ENCODE measurements around the gene PLCL1.

Gene PLCL1

DNA sequence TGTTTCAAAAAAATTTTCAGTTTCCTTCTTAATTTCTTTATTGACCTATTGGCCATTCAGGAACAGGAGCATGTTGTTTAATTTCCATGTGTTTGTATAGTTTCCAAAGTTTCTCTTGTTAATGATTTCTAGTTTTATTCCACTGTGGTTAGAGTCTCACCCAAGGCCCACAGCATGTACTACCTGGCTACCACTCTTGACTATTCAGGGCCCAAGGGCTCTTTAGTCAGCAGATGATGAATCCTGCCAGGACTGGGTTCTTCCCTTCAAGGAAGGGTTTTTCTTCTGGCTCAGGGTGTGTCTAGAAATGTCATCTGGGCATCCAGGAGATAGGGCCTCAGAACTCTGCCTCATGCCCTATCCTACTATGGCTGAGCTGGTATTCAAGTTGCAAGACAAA lies 161.4 kb downstream of the PLCL1 start:
- no peak for DNase-seq

DNA sequence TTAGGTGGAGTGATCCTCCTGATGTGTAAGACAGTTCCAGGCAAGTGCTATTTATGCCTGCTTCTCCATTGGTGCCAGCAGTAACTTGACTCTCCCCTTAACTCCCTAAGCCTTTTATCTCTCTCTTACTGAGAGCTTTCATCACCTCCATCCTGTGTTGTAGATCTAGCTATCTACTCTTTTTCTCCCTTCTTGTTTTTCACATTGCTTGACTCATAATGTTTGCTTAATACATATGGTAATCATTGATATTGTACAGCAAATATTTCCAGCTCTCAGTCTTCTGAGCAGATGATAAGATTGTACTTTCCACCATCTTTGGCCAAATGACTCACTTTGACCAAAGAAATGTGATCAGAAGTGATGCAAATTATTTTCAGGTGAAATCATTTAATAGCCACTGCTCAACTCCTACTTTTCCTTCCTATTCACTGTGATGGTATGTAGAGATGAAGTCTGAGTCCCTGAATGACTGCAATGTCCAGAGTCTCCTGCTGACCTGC lies 165.0 kb downstream of the PLCL1 start:
- no peak for DNase-seq

DNA sequence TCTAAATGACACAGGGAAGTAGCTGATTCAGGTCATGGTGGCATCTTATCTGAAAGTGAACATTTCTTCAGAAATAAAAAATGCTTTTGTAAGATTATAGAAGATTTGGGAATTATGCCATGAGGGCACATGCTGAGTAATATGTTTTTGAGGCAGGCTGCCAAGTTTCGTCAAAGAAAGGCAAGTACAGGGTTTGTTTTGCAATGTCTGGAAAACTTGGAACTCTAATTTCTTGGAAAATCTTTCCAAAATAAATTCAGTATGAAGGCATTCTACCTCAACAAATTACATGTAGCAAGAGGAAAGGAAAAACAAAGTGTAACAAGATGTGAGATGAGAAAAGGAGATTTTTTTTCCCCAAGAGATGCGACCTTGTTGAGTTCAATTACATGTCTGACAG lies 167.7 kb downstream of the PLCL1 start:
- DNase-seq: no peak

DNA sequence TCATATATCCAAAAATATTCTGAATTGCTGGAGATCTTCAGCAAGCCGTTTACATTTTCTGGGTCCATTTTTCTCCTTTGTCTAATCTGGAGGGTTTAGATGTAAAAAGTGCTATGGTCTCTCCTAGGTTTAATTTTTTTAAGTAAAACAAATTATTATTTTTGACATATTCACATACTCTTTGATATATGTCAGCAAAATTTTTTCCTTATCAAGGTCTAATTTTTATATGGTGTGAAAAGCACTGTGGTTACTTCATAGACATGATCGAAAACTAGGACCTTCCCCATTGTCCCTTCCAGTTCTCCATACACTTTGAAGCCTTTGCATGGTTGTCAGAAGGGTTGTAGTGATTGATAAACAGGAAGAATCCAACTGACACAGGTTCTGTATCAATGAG lies 168.2 kb downstream of the PLCL1 start:
- no peak for DNase-seq

DNA sequence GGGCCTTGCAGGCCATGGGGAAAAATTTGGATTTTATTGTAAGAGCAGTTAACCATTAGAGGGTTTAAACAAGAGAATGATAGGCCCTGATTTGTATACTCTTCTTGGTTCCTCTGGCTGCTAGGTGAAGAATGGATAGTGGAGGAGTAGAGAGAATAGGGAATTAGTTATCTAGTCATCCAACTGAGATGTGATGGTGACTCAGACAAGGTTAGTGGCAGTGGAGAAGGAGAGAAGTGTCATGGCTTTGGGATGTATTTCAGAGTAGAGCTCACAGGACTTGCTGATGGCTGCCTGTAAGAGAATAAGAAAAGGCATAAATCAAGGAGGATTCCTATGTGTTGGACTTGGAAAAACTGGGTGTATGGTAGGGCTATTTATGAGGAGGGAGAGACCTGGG lies 169.4 kb downstream of the PLCL1 start:
- DNase-seq: no peak

DNA sequence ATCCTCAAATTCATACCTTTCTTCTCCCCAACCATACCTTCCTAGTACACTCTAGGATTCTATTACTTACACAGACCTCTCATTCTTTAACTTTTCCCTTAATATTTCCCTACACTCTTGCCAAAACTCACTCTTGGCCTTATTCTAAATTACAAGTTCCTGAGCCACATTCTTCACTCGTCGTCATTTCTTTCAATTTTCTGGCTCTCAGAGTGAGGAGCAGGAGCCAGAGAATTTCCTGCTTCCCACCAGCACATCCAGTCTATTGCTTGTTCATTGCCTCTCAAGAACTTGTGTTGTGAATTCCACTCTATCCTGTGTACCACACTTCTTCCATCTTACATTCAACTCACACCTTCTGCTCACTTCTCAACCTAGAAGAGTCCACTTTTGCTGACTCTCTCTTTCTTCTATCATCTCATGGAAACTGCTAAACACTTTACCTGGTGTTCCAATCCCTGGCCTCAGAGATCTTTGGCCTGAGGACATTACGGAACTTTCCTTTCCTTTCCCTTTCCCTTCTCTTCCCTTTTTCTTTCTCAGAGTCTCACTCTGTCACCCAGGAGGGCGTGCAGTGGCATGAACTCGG lies 171.6 kb downstream of the PLCL1 start:
- no peak for DNase-seq

DNA sequence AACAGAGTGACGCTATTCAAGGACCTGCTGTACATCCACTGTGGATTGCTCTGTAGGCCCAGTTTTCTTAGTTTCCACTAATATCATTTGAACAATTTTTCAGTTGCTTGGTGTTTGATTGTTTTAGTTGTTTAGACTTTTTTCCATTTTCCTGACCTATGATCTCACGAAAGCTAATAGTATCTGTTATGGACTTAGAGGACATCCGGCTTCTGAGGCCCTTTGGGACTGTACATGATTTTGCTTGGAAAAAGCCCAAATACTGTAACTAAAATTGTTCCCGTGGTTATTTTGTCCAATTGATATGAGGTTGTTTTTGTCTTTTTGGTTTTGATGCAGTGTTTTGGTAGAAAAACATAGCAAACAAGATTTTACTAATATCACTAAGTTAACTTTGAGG lies 174.6 kb downstream of the PLCL1 start:
- no peak for DNase-seq

DNA sequence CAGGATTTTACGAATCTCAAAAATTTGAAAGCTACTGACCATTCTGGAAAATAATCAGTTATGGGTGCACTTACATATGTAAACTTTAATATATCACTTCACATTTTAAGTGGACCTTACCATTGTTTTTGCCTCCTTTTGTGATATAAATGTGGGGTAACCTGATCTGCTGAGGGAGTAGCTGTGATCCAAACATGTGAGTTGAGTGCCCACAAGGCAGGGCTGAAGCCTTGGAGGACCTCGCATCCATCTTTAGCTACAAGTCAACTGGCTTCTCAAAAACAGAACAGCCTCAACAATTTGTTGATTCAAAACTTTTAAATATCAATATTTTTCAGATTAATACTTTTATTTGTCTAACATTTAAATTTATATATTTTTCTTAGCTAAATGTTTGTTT lies 178.2 kb downstream of the PLCL1 start:
- DNase-seq: no peak

DNA sequence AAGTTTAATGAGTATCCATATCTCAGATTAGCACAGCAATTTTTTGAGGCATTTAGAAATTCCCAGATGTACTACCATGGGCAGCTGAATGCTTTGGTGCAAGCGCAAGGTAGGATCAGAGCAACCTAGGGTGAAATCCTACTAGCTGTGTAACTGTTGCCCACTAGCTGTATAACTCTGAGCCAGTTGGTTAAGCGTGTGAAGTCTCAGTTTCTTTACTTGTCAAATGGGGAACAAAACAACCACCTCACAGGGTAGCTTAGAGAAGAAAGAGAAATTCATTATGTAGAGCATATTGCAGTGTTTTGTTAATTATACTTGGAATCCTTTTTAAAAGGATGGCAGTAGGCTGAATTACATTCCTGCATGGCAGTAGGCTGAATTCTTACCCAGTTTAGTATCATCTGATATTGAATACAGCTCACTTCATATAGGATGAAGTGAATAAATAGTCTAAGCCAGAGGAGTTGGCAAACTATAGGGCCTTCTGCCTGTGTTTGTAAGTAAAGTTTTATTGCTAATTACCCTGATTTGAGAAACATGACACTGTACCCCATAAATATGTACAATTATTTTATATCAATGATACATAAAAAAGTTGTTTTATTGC lies 180.7 kb downstream of the PLCL1 start:
- no peak for DNase-seq

DNA sequence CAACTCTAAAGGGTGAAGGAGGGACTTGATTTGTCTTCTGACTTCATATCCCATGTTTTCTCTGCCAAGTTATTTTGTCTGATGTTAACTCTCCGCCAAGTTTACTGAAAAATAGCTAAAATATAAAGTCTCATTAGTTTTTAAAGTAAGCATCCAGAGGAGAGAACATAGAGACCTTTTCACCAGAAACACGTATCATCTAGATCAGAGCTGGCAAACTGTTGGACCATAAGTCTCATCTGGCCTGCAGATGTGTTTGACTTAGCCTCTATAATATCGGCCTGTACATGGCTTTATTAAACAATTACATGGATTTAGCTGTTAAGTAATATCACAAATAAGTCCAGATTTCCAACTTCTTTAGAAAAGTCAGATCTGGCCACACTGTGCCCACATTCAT lies 182.6 kb downstream of the PLCL1 start:
- no peak for DNase-seq

DNA sequence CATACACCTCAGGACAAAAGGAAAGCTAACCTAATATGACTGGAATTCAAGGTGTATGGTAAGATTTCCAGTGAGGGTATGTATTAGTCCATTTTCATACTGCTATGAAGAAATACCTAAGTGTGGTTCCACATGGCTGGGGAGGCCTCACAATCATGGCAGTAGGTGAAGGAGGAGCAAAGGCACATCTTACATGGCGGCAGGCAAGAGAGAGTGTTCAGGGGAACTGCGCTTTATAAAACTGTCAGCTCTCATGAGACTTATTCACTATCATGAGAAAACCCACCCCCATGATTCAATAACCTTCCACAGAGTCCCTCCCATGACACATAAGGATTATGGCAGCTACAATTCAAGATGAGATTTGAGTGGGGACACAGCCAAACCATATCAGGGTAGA lies 186.0 kb downstream of the PLCL1 start:
- no peak for DNase-seq

DNA sequence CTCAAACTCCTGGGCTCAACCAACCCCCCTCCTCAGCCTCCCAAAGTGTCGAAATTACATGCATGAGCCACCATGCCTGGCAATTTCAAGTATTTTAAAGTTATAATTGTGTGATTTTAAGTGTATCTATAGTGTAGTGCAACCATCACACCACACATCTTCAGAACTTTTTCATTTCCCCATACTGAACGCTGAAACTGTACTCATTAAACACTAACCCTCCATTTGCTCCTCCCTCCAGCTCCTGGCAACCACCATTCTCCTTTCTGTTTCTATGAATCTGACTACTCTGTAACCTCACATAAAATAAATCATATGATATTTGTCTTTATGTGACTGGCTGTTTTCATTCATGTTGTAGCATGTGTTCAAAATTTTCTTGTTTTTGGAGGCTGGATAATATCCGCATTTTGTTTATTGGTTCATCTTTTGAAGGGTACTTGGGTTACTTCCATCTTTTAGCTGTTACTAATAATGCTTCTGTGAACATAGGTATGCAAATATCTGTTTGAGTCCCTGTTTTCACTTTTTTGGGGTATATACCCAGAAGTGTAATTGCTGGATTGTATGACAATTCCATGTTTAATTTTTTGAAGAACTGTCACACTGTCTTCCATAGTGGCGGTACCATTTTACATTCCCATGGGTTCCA lies 188.2 kb downstream of the PLCL1 start:
- no peak for DNase-seq

DNA sequence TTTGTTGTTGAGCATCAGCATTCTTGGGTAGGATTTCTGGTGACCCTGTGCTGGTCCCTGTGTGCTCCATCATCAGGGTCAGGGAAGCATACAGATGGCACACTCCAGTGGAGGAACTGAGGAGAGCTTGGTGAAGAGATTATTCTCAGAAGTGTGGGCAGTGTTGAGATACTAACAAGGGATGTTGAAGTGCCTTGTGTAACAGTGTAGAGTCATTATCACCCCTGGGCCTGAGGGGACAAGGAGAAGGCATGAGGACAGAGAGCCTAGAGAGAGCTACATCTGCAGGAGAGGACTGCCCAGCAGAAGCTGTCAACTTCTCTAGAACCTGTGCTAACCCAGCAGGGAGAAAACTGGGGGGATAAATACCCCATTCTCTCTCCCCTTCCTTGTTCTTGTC lies 189.0 kb downstream of the PLCL1 start:
- DNase-seq: no peak

DNA sequence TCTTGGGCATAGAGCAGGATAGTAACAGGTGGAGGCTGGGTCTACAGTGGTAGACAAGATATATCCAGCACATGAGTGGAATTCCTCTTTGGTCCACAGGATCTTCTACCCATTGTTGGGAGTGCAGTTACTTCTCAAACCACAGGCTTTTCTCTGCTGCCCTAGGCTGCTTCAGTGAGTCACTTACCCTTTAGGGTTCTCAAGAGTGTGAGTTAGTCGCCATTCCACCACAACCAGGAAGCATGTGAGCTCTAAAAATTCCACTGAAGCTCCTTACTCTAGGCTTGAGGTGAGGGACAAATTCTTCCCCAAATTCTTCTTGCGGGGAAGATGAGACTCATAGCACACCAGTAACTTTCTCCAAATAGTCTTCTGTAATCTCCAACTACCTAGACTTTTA lies 189.4 kb downstream of the PLCL1 start:
- no peak for DNase-seq

DNA sequence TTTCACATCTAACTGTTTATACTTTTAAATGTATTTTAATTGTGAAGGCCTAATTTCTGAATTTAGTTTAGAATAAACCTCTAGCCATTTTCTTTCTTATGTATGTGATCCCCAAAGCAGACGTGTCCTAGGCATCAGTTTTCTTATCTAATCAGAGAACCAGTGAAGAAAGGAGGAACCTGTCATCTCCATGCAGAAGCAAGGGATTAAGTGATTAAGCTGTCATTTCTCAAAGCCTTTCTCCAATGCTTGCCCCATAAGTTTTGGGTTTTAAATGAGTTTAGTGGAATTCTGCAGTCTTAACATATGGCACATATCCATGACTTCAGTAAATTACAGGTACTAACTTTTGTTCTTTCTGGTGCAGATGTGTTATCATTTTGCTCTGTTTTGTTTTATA lies 190.4 kb downstream of the PLCL1 start:
- no peak for DNase-seq

DNA sequence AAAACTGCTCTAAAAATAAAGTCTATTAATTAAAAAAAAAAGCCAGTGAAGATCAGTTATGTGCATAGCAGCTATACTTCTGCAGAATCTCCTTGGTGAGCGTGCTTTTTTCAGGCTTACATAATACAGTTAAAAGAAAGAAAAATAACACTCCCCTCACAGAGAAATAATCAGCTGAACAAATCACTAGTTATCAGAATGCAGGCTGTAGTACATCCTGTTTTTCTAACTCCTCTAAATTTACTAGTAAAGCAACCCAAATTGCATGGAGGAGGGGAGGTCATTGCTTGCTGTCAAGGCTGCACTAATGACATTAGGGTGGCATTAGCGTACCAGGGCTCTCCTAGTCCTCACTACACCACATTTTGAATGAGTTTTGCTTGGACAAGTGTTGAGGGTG lies 192.2 kb downstream of the PLCL1 start:
- no peak for DNase-seq

DNA sequence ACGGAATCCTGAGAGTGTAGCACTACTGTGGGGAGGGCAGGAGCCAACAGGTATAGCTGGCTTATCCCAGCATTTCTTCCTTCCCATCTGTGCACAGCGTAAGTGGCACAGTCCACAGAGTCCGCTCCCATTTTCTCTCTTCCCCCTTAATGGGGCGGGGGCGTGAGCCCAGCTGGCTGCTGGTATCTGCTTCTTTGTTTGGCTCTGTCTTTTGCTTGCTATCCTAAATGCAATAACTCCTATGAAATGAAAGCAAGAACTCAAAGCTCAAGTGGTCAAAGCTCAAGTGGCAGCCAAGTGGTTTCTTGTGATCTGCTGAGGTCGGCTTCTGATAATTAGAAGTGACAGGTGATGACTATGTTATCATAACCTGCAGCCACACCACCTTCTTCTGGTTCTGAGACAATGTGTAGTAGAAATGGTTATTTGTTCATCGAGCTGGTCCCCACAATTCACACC lies 192.7 kb downstream of the PLCL1 start:
- DNase-seq: no peak

DNA sequence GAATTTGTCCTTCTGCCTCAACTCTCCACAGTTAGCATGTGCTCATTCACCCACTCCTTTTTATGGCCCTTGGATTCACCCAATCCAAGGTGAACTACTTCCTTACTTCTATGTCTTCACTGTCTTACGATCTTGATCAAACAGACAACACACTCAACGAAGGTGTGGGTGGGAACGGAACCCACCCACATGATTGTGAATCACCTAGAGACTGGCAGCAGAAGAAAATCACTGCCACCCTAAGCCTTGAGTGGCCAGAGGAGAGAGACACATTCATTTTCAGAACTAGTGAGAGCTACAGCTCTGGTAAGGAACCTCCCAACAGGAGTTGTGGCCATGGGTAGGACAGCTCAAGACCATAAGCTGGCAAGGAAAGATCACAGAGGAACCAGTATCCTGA lies 194.3 kb downstream of the PLCL1 start:
- DNase-seq: no peak

DNA sequence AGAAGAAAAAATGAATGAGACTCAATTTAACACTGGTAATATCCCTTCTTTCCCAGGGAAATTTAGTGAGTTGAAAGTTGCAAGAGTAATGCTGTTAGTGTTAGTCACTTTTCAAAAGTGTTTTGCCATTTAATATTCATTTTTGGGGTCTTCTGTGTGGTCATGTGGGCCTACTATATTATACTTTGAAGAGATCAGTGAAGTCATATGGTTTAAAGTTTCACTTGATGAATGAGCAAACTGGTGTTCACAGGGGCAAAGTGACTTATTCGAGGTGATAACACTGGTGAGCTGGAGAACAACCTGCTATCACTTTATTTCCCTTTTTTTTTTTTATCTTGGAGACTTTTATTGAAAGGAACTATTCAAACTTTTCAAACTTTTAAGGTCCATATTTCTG lies 196.0 kb downstream of the PLCL1 start:
- no peak for DNase-seq

DNA sequence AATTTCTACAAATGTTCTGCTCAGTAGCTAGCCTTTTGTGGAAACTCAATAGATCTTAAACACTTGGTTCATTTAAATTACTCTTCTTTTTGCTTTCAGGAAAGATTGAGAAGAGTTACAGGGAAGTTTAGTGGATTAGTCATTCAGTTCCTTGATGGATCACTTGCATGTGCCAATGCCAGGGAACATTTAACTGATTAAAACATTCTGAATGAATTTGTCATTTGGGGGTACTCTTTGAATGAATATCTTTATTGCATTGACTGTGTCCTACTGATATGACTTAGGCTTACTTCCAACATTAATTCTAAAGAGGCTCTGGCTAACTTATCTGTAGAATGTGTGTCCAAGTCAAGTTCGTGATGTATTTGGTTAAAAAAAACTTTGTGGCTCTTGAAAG lies 199.8 kb downstream of the PLCL1 start:
- no peak for DNase-seq

DNA sequence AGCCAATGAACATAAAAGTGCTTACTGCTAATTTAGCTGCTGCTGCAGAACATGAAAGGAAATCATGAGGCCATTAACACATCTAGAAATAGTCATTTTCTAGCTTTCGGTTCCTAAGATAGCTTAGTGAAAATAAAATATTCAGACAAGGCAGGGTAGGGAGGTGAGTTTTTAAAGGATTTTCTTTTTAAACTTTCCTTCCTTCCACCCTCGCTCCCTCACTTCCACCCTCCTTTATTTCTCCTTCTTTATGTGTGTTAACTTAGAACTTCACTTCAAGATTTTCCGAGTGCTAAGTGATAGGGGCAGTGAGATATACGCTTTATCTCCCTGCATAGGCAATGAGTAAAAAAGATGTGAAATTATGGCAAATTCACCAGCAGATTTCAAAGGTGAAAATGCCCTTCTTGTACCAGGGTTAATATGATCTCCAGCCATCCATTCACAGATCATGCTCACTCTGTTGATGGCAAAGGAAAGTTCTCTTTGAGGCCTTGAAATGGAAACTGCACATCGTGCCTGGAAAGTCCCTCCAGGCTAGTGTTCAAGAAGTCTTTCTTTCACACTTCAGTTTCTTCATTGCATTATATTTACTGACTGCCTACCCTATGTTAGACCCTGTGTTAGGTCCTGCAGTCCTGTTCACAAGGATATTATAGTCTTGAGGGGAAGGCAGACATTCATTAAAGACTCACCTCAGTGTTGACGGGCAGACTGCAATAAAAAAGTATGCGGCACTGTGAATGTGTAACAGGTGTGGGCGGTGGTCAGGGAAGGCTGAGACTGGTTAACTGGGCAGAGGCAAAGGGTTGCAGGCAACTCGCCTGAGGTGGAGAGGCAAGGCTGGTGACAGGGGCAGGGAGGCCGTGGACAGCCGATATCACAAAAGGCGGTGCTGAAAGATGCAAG lies 200.8 kb downstream of the PLCL1 start:
- DNase-seq: no peak

DNA sequence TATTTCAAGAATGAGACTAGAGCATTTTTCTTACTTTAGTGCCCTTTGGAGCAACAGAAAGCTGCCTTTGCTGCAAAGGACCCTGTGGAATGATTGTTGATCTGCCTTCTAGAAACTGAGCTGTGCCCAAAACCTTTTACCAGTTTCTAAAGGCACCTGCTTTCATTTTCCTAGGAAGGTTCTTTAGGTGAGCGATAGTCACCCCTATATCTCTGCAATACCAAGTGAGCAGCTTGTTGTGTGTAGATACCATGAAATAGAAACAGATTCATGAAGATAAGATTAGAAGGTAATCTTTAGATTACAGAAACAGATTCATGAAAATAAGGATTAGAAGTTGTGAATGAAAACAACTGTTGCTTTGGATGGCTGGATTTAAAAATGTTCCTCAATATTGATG lies 202.3 kb downstream of the PLCL1 start:
- DNase-seq: no peak

DNA sequence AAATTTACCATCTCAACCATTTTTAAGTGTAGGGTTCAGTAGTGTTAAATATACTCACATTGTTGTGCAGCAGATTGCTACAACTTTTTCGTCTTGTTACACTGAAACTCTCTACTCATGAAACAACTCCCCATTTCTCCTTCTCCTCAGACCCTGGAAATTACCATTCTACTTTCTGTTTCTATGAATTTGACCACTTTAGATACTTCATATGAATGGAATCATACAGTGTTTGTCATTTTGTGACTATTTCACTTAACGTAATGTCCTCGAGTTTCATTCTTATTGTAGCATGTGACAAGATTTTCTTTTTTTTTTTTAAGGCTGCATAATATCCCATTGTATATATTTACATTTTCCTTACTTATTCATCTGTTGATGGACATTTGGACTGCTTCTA lies 203.8 kb downstream of the PLCL1 start:
- DNase-seq: no peak

DNA sequence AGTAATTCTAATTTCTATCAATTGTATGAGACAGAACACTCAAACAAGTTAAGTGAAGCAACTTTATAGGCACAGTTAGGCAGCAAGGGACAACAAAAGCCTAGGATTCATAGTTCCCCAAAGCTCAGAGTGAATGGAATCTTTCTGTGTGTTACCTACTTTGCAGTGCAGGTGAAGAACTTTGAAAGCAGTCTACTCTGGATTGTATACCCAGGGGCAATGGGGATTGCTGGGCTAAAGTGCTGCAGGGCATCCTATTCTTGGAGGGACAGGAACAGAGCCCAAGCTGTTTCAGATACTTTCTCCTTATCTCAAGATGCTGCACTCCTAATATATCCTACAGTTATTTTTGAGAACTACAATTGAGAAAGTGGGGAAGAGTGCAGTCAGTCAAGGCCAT lies 207.6 kb downstream of the PLCL1 start:
- DNase-seq: no peak
